ENCODE data around the gene TMEM203. TPM values are rescaled to one million over a fixed set of nuclear protein-coding genes. Genes with fewer than 3 reads are reported as not detected.

The TMEM203 gene
- total RNA-seq, 4 donors from 2014 or later: 45.7 to 60.7 (median 49.4) TPM

DNA sequence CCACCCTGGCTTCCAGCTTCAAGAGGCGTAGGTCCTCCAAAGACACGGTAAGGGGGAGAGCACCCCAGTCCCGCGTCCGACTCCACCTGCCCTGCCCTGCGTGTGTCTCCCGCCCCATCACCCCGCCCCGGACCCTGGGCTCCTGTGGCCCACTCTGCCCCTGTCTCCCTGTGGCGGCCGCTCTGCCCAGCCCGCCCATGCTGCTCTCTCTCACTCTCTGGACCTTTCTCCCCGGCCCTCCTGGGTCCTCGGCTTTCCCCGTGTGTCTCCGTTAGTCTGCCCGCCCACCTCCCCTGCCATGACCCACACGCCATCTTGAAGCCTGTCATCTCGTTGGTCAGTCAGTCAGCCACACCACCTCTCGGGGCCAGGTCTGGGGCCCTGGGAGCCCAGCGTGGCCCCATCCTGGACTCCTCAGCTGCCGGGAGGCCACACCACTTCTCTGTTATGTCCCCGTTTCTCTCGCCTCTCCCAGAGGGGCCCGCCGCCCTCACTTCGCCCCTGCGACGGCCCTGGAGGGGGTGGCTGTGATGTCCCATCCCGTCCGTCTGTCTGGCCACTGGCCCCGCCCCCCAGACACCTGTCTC is 40.1 kb downstream of the TMEM203 start:
- TF ChIP-seq, protein P1, sequence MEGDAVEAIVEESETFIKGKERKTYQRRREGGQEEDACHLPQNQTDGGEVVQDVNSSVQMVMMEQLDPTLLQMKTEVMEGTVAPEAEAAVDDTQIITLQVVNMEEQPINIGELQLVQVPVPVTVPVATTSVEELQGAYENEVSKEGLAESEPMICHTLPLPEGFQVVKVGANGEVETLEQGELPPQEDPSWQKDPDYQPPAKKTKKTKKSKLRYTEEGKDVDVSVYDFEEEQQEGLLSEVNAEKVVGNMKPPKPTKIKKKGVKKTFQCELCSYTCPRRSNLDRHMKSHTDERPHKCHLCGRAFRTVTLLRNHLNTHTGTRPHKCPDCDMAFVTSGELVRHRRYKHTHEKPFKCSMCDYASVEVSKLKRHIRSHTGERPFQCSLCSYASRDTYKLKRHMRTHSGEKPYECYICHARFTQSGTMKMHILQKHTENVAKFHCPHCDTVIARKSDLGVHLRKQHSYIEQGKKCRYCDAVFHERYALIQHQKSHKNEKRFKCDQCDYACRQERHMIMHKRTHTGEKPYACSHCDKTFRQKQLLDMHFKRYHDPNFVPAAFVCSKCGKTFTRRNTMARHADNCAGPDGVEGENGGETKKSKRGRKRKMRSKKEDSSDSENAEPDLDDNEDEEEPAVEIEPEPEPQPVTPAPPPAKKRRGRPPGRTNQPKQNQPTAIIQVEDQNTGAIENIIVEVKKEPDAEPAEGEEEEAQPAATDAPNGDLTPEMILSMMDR (IDR thresholded peaks at IDR 0.05): no peak
- TF ChIP-seq POLR2A (IDR thresholded peaks at IDR 0.05): no peak
- no peak overlapping the region for H3K4me3 ChIP-seq (ENCODE audit: low read depth, poor library complexity, severe bottlenecking)
- DNase-seq (ENCODE audit: low spot score in 2 of 2): no peak
- 78 to 82% methylated on average over 32 of the region's 32 CpGs for WGBS, 2 donors
- intact Hi-C loops (cut with DNase I; ENCODE audit: low total_unique reads): no loop called here

DNA sequence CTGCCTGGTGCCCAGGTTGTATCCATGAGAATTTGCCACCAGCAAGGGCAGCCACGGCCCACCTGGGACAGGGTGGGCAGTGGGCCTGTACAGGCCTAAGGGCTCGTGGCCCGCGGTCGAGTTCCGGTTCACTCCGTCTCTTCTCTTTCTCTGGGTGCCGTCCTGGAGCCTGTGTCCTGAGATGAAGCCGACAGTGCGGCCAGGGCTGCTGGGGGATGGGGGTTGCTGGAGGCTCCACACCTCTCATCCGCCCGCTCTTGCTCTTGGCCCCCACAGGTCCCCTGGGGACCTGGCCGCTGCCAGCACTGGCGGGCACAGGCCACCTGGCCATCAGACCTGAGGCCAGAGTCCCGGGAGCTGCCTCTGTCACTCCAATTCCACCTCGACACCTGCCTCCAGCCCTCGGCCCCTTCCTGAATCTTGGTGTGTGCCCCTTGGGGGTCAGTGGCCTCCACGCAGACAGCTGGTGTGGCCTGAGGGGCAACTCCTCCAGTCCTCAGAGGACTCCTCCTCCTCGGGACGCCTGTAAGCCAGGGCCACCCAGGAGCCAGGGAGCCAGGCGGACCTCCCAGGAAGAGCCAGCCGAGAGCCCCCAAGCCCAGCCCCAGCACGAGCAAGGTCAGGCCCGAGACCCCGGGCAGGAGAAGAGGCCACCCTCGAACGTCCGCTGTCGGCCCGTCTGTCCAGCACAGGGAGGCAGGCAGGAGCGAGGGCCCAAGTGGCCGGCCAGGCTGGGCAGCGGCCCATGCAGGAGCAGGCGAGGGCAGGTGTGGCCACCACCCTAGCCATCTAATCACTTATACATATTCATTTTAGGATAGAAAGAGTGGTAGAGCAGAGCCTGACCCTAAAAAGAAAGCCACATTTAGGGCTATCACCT is 40.8 kb downstream of the TMEM203 start:
- intact Hi-C loops (cut with DNase I; ENCODE audit: low total_unique reads): no loop called here
- no peak for DNase-seq (ENCODE audit: low spot score in 2 of 2)
- TF ChIP-seq, protein P1 (IDR thresholded peaks at IDR 0.05): no peak
- TF ChIP-seq POLR2A (IDR thresholded peaks at IDR 0.05): no peak
- 65 to 66% methylated on average over 30 to 32 of the region's 34 CpGs for WGBS, 2 donors
- no peak overlapping the region for H3K4me3 ChIP-seq (ENCODE audit: low read depth, poor library complexity, severe bottlenecking)

DNA sequence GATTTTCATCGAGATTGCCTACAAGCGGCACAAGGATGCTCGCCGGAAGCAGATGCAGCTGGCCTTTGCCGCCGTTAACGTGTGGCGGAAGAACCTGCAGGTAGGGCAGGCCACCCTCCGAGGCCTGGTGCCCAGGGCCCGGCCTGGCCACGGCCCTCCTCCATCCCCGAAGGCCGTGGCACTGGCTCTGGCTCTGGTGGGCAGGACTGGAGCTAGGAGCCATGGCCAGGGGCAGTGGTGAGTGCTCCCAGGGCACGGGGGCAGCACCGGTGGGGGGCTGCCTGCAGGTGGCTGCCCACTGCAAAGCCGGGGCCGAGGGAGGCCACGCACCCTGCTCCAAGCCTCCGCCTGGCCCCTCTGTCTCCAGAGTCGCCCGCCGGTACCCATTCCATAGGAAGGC is 41.6 kb downstream of the TMEM203 start:
- WGBS, 2 donors: 88 to 89% methylated on average over 13 of the region's 22 CpGs
- DNase-seq (ENCODE audit: low spot score in 2 of 2): no peak
- TF ChIP-seq POLR2A (IDR thresholded peaks at IDR 0.05): no peak
- TF ChIP-seq, protein P1 (IDR thresholded peaks at IDR 0.05): no peak

DNA sequence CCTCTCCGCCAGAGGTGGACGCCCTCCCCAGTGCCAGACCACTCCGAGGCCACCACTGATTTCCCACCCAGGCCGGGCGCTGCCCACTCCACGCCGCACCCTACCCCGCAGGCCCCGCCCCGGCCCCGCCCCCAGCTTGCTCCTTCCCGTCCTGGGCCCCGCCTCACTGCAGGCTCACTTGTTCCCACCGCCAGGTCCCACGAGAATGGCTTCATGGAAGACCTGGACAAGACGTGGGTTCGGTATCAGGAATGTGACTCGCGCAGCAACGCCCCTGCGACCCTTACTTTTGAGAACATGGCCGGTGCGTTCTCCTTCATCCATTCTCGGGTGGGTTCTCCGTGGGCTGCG is 42.1 kb downstream of the TMEM203 start:
- intact Hi-C loops (cut with DNase I; ENCODE audit: low total_unique reads): no loop called here
- 27 to 31% methylated on average over 22 to 26 of the region's 26 CpGs for WGBS, 2 donors
- DNase-seq (ENCODE audit: low spot score in 2 of 2): no peak
- TF ChIP-seq, protein P1 (IDR thresholded peaks at IDR 0.05): no peak
- TF ChIP-seq POLR2A (IDR thresholded peaks at IDR 0.05): no peak
- H3K4me3 ChIP-seq (ENCODE audit: low read depth, poor library complexity, severe bottlenecking): no peak overlapping the region

More for the DNA sequence above, 41.6 kb downstream of the TMEM203 start:
- H3K4me3 ChIP-seq (ENCODE audit: low read depth, poor library complexity, severe bottlenecking): no peak overlapping the region
- intact Hi-C loops (cut with DNase I; ENCODE audit: low total_unique reads): no loop called here

DNA sequence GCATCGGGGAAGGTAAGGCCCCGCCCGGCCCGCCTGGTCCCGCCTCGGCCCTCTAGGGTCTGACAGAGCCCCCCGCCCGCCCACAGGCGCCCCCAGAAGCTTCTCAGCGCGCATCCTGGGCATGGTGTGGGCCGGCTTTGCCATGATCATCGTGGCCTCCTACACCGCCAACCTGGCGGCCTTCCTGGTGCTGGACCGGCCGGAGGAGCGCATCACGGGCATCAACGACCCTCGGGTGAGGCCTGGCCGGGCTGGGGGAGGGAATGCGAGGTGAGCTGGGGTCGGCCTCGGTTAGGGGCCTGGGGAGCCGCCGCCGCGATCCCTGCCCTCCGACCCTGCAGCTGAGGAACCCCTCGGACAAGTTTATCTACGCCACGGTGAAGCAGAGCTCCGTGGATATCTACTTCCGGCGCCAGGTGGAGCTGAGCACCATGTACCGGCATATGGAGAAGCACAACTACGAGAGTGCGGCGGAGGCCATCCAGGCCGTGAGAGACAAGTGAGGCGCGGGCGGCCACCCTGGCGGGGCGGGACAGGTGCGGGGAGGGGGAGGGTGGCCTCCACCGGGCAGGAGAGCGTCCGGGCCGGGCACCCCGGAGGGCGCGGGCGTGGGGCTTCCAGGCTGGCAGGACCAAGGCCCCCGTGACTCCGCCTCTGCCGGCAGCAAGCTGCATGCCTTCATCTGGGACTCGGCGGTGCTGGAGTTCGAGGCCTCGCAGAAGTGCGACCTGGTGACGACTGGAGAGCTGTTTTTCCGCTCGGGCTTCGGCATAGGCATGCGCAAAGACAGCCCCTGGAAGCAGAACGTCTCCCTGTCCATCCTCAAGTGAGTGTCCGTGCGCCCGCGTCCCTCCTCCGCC is 42.7 kb downstream of the TMEM203 start:
- H3K4me3 ChIP-seq (ENCODE audit: low read depth, poor library complexity, severe bottlenecking): no peak overlapping the region
- no peak for DNase-seq (ENCODE audit: low spot score in 2 of 2)
- 6 to 11% methylated on average over 12 to 66 of the region's 74 CpGs for WGBS, 2 donors
- intact Hi-C loops (cut with DNase I; ENCODE audit: low total_unique reads): no loop called here
- TF ChIP-seq POLR2A (IDR thresholded peaks at IDR 0.05): no peak
- TF ChIP-seq, protein P1 (IDR thresholded peaks at IDR 0.05): no peak

All from lower leg skin (tissue), 4 donors.